ENCODE results near the gene TENM4.

The TENM4 gene

DNA sequence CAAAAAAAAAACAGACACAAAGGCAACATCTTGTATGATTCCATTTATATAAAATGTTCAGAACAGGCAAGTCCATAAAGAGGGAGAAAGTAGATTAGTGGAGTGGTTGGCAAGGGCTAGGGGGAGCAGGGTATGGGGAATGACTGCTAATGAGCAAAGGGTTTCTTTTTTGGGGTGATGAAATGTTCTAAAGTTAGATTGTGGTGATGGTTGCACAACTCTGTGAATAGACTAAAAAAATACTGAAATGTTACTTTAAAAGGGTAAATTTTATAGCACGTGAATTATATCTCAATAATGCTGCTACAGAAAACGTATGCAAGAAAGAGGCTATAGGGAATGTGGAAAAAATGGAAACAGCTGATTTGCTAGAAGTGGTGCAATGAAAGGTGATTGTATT is 155.1 kb downstream of the TENM4 start:
- no peak for DNase-seq

DNA sequence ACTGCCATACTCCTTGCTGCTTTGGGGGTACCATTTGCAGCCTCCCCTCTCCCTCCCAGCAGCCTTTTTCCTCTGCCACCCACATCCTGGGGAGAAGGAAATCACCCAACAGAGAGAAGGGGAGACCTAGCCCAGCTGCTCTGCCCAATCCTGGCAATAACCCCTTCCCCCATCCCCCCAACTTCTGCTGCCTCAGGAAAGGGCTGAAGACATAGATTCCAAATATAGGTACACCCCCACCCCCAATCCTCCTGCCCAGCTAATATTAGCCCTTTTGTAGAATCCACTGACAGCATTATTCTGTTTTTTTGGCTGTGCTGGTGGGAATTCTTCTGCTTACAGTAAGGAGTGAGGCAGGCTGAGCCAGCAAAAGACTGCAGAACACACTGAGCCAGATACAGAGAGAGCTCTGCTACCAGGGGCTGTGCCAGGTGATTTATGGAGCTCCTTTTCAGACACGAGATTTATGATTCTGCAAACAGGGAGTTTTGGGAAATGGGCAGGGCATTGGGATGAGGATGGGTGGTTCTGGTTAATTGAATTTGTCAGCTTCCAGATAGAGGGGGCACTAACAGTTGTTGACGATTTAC is 164.0 kb downstream of the TENM4 start:
- no peak for DNase-seq

DNA sequence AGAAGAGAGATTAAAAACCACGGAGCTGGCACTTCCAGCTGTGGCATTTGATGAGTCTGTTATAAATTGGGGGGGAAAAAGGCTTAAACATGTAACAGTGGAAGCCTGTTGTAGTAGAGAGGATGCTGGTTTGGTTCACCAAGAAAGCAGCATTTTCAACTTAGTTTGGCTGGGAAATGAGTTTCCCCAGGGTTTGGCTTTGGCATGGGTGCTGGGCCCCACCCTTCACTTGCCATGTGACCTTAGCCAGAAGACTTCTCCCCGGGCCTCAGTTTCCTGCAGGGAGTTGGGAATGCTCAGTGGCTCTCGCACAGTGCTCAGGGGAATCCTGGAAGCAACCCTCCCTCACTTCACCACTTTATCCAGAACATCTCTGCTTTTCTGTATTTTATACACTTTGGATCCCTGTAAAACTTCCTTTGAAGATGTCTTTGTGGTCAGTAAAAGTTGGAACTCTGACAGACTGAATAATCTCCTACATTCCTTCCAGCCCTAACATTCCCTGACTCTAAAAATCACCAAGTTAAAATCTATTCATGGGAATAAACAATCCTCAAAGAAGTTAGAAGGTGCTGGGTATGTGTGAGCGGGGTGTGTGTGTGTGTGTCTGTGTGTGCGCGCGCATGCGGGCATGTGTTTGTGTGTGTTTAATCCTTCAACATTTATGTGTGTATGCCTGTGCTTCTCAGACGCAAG is 166.0 kb downstream of the TENM4 start:
- DNase-seq = no peak

DNA sequence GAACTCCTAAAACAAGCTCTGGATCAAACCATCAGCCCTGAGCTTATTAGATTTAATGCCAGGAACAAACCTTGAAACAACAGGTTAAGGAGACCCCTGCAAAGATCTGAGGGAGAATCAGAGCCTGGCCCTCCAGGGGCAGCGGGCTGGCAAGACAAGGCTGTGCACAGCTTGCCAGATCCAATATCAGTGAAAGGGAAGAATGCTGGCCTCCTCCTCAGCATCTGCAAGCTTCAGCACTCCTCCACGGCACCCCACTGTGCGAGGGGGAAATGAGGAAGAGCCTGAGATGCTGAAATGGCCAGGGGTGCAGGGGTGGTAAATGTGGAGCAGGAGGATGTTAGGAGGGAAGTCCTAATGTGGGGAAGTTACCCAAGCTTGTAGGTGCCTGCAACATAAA is 167.0 kb downstream of the TENM4 start:
- no peak for DNase-seq

DNA sequence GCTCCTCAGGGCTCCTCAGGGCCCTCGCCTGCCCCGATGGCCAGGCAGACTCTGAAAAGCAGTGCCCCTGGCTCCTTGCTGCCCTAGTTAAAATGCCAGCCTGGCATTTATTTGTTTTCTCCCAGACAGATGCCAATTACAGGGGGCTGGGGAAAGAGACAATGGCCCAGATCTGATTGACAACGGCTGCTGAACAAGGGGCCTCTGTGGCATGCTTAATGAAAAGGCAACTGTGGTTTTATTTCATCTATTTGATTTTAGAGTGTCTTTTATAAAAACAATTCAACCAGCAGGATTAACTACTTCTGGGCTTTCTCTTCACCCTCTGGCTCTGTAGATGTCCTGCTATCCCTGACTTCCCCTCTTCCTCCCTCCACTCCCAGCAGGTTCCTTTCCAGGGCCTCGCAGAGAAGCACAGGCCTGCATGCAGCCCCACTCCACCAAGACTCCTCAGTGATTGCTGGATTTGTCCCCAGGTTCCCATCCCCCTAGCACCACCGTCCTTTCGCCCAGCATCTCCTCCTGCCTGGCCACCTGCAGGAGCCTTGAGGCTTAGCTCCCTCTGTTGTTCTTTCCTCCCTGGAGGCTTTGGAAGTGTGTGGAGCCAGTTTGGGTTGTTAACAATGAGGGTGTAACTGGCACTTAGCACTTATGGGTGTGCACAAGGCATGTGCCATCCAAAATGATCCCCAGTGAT is 171.1 kb downstream of the TENM4 start:
- no peak for DNase-seq

DNA sequence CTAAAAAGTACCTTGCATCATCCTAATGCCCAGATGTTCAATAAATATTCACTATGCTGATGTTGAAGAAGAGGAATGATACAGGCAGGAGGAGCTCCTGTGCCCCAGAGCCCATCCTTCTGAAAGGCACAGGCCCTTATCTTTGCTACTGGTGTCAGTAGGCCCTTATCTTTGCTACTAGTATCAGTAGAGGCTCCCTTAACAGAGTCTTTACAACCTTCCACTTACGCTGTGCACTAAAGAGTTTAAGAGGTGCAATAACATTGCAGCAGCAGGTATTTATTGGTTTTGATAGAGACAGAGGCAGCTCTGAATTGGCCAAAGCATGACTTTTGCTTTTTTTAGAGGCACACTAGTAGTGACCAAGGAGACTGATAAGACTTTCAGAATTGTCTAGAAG is 174.4 kb downstream of the TENM4 start:
- DNase-seq = no peak

DNA sequence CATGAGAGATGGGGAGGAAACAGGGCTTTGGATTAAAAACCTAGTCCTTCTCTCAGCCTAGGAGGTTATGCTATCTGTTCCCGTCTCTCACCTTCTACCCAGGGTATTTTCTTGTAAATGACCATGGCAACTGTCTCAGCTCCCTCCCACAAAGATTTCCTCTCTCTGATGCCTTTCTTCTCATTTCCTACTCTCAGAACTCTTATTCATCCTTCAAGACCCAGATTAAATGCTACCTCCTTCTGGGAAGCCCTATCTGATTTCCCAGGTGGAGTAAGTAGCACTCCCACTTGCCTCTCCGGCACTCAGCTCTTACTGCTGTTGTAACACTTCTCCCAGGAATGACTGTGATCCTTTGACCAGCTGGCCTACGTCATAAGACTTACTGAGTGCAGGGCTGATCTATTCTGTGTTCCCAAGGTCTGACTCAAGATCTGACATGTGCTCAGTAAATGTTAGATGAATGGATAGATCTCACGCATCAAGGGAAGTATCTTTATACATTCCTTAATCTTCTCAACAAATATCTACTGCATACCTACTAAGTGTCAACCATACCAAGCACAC is 175.0 kb downstream of the TENM4 start:
- no peak for DNase-seq

DNA sequence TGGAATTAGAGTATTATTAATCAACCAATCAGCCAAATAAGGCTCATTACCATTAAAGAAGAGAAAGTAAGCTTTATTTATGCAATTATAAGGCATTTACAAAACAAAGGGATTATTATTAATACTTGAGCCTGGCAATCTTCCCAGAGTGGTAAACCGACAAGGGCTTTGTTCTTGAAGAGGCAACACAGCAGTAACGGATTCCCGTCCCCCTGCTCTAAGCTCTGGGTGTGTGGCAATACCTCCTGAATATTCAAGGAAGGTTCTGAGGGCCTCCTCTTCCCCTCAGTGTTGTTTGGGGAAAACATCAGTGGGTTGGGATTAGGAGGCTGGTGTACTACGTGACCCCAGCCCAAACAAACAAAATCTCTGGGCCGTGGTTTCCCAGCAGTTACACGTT is 176.5 kb downstream of the TENM4 start:
- no peak for DNase-seq

DNA sequence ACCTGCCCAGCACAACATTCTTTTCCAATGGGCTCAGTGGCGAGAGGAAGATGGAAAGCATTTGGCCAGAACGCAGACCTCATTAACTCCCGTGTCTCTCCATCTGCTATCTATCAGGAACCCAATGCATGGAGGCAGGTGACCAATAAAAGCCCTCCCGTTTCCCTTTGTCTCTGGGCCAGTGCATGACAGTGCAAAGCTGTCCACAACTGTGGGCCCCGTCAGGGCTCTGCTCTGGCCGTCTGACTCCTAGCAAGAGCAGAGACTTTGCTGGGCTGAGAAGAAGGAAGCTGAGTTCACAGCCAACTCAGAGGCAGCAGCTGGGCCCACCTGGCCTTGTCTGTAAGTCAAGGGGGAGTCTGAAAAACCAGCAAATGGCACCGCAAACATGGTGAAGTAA is 177.8 kb downstream of the TENM4 start:
- no peak for DNase-seq

DNA sequence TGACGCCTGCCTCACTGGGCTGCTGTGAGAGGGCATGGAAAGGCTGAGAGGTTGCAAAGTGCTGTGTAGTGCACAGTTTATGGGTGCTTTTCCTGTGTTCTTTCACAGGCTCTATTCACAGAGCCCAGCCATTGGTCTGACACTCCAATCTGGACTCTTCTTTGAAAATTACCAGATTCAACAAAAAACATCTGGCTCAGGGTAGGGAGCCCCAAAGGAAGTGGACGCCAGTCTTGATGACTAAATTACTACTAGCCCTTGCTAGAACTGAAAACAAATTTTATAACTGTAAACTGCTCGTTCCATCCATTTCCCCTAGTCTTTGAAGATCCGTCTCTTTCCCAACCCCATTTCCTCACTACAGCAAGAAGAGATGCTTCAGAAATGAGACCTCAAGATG is 178.6 kb downstream of the TENM4 start:
- DNase-seq = no peak

DNA sequence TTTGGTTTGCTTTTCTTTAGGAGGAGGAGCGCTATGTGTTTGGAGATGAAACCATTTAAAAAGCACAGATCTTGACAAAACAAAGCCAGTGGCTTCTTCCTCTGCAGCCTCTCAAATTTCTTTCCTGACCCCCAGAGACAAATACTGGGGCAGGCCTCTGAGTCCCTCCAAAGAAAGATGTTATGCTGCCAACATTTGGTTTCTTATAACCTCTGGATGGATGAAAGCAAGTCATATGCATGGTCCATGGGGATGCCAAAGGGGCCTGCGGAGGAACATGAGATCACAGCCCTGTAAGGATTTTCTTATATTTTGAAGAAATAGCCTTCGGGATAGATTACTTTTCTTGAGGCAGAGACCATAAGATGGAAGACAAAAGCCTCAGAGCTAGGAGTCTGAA is 179.1 kb downstream of the TENM4 start:
- no peak for DNase-seq

DNA sequence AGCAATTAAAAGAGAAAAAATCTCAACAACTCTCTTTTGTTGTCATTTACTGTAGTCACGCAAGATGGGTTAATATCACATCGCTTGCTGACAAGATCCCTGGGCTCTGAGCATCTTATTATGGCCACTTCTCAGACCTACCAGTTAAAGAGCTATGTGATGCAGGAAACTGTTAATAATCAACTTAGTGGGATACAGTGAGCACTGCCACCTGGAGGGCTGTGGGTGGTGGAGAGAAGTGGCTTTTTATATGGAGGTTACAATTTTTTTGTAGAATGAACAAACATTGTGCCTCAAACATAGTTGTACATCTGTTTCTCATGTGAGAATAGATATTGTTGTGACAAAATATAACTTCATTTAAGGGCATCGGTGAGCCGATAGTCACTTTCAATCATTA is 181.0 kb downstream of the TENM4 start:
- no peak for DNase-seq

DNA sequence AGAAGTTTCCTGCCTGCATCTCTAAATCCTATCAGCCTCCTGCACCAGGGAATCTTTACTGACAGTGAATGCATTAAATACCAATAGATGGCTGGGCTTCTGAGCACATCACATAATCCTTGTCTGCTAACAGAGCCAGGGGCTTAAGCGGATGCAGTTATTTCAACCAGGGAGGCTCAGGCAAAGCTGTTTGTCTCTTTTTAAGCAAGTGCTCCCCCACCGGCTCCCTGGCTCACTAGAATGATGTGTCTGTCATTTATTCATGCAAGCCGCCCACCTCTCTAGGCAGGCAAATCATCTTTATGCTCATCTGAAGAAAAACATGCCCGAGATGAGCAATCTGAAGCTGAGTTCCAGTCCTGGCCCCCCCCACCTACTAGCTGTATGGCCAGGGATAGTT is 182.3 kb downstream of the TENM4 start:
- no peak for DNase-seq

DNA sequence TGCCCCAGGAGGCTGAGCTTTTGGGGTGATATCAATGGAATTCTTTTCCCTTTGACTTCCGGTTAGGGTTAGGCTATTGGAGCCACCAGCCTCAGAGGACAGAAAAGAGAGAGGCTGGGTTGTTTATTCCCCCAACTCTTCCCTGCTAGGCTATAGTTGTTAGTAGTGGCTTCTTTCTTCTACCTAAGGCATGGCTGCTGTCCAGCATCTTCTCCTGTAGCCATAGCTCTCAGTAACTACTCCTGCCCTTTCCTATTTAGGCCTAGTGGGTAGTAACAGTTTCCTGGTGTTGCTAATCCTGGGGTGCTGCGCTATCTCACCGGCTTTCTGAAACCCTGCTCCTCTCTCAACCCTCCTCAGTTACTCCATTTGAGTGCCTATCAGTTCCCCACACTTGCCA is 184.9 kb downstream of the TENM4 start:
- DNase-seq = no peak

DNA sequence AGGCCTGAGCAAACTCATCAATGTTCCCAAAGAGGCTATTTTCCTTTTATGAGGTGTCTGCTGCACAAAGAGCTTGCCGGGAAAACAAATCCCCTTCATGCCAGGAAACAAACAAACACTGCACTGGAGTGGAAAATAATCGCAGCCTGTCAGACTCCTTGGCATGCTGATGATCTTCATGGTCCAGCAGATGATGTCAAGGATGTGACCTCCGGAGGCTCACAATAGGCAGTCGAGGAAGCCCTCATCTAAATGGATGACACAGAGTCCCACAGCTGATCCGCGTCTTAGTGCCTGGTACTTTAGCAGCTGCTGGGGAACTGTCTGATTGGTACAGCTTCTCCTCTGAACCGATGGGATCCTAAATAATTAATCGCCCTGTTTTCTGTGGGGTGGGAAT is 187.6 kb downstream of the TENM4 start:
- no peak for DNase-seq

DNA sequence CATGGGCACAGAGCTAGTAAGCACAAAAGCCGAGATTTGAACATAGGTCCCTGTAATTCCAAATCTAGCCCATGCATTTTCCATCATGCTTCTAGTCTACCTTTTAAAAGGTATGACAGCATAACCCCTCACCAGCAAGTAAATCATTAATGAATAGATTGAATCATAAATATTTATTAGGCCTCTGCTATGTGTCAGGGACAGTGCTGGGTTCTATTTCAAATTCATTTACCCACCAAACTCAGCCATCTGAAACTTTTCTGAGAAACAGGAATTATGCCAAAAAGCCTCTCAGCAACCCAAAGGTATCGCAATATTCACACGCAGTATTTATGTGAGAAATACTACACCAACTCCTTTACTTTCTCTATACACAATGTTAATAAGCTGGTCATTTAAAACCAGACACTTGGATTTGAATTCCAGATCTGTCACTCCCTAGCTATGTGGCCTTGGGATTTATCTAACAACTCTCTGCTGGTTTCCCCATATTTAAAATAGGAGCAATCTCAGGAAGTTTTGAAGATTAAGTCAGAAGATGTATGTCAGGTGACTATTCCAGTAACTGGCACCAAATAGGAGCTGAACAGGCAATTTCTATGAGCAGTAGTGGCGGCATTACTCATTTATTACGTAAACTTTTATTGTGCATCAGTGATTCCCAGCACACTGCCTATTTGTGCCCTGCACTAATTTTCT is 191.4 kb downstream of the TENM4 start:
- no peak for DNase-seq

DNA sequence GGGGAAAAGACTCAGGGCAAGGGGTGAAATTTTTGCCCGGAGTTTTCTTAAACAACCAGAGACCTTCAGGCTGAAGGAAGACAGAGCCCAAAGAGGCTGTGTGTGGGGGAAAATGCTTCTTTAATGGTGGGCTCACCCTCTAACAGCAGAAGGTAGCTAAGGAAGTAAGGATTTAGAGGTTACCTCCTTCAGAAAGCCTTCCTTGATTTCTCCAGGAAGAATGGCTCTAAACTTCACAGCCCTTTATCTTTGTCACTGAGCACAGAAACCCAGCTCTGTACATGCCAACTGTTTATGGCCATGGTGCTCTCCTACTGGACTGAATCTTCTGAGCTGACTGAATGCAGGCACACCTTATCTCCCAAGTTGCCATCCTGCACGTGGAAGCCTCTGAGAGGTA is 196.0 kb downstream of the TENM4 start:
- no peak for DNase-seq

DNA sequence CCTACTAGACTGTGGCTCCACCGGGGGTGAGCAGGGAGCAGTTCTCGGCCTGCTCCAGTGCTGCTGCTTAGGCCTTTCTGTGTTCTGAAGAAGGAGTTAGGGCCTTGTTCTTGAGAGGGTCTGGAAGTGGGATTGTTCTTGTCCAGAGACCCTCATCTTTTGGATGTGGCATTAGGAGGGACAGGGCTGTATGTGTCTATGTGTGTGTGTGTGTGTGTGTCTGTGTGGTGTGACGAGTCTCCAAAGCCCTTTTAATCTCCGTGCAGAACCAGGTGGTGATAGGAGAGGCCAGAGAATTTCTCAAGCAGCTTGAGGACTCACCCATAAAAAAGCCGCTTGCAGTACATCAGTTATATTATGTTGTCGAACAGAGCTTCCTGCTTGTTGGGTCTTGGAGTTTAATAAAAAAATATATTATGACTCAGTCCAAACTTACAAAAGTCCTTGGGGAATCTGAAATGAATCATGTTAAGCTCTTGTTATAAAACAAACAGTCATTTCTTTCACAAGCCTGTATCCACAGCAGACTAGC is 196.5 kb downstream of the TENM4 start:
- DNase-seq = no peak

DNA sequence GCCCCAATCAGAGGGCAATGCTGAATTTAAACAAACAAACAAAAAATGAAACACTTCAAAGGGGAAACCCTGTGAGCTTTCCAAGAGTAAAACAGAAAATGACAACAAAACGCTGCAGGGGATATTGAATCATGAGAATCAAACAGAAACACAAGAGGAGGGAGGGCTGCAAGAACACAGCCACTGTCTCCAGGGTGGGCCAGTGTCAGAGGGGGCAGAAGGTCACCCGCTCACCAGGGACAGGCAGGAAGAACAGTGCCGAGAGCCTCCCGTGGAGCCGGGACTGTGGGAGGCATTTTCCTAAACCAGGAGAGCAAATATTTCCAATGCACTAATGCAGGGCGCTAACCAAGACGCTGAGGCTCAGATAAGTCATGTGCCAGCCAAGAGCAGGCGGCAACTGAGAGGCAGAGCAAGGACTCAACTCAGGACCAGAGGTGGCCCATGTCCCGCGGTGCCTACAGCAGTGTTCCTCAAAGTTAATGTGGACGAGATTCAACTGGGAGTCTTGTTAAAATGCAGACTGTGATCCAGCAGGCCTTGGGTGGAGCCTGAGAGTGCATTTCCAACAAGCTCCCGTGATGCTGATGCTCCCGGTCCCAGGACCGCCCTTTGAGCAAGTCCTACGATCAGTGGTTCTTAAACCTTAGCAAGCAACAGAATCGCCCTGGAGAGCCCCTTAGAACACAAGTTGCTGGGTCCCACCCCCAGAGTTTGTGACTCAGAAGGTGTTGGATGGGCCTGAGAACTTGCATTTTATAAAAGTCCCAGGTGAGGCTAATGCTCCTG is 197.2 kb downstream of the TENM4 start:
- no peak for DNase-seq

DNA sequence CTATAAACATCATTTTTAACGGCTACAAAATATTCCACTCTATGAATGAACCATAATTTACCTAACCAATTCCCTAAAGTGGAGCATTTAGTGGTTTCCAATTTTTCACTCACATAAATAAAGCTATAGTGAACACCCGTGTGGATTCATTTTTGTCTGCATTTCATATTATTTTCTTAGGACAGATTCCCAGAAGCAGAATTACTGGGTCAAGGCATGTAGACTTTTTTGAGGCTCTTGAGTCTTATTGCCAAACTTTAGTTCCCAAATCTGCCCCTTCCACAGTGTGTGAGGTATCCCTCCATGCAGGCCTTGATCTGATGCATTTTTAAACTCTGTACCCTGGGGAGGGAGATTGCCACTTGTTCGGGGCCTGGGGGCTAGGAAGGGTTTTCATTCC is 198.2 kb downstream of the TENM4 start:
- no peak for DNase-seq

DNA sequence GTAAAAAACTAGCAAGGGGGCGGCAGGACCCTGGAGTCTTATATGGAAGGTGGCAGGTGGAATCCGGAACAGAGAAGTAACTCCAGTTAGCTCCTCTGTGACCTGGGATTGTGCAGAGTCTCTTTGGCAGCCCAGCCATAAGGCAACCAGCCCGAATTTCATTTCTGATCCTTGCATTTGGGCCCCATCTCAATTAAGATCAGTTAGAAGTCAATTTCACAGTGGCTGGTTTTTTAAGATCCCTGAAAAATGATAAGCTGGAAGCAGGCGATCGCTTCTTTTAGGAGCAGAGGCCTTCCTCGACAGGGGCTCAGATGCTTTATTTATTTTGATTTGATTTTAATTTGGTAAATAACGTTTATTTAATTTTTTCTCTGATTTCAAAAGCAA is 199.0 kb downstream of the TENM4 start:
- no peak for DNase-seq

DNA sequence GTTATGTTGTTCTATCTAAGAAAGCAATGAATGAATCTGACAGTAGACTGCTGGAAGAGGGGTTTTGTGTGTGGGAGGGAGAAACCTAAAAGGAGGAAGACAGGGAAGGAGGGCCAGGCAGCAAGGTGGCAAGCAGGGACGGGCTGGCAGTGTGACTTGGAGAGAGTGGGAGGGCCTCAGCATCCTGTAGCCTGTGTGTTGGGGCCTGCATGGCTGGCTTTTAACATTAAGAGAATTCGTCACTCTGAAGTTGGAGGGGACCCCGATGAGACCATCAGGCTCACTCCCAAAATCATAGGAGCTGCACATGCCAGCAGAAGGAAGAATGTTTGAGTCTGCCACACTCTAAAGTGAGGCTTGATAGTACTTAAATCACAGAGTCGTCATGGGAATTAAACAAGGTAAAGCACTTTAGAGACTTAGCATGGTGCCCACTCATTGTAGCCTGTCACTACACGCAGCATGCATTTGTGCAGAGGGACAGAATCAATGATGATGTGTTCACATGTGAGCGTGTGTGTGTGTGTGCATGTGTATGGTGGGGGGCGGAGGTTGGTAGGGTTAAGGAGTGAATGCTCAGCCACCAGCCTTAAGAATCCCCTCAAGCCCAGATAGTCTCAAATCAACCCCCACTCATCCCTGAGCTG is 199.5 kb downstream of the TENM4 start:
- no peak for DNase-seq

Measured in bone marrow (tissue), 2 donors.